NCI-H2107 treated with DMSO at 0.1 percent for 48 hours (cell line): ENCODE results near the gene IFT57.

Experiments
- DNase-seq: peaks from one replicate; lab custom pipeline; 2025; ENCODE audit not compliant: unreplicated experiment; lab: John Stamatoyannopoulos, UW

The IFT57 gene

GRCh38 chr3:108219336-108219735, 2.9 kb downstream of the IFT57 start:
- no peak for DNase-seq

DNA sequence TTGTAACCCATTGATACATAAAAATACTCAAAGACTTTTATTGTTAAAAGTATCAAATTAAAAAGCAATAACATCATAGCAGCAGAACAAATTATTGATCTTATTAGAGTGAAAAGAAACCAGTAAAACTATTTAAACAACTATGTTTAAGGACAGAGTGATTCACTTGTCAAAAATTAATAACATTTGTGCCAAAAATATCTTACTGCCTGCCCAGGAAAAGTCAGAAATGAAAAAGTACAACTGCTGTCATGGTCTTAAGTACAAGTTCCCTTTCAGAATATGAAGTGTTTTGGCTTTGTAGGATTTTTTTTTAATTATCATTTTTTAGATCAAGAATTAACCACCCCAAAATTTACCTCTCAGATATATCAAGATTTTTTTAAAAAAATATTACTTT, 3.4 kb downstream of the IFT57 start:
- DNase-seq = no peak

GRCh38 chr3:108215871-108216270, 6.4 kb downstream of the IFT57 start:
- DNase-seq = no peak

GRCh38 chr3:108209579-108209978, 12.6 kb downstream of the IFT57 start:
- no peak for DNase-seq

DNA sequence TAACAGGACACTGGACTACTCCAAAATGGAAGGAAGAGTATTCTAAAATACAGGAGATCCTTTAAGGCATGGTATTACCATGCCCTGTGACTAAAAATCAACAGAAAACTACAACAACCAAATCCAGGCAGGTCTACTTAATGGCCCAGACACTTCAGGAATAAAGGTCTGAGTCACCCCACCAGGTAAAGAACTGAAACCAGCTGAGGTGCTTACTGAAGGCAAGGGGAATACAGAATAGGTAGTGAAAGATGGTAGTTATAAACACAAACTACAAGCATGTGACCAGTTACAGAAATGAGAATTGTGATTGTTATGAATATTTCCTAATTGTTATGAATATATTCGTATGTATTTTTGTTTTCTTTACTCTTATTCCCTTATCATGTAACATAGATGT, 13.4 kb downstream of the IFT57 start:
- DNase-seq = no peak

- DNase-seq = no peak
Measured at GRCh38 chr3:108202834-108203233, 19.4 kb downstream of the IFT57 start.

- DNase-seq = no peak
Measured at GRCh38 chr3:108202080-108202479, 20.1 kb downstream of the IFT57 start.

DNA sequence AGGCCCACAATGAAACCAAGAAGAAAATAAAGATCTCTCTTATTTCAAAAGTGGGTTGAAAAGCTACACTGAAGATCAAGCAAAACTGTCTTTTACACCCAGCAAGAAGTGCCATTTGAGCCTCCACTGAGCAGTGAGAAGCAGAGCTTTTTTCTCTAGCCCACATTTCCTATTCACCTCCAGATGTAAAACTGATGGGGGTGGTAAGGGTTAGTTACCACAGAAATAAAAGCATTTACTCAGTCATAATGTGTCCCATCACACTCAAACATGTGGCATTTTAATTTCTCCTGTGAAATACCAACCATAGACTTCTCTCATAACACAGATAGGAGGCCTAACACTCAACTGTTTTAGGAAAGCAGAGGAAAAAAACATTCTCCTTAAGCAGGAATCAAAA, 21.0 kb downstream of the IFT57 start:
- no peak for DNase-seq

- no peak for DNase-seq
Measured at GRCh38 chr3:108200578-108200977, 21.6 kb downstream of the IFT57 start.

DNA sequence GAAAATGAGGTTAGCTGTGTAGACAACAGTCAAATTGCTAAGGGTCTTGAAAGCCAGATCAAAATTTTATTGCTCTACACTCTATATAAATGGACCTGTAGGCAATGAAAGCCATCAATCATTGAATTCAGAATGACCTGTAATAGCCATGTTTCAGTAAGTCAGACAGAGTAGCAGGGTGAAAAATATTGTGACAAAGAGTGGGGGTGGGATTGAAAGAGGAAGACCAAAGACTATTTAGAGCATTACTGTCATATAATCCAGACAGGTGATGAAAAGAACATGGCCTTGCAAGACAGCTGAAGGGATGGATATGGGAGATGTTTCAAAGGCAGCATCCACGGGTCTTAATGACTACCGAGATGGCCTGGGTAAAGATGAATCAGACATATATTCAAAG, 22.2 kb downstream of the IFT57 start:
- no peak for DNase-seq

GRCh38 chr3:108191394-108191793, 30.8 kb downstream of the IFT57 start:
- DNase-seq = no peak

GRCh38 chr3:108190346-108190745, 31.9 kb downstream of the IFT57 start:
- no peak for DNase-seq

DNA sequence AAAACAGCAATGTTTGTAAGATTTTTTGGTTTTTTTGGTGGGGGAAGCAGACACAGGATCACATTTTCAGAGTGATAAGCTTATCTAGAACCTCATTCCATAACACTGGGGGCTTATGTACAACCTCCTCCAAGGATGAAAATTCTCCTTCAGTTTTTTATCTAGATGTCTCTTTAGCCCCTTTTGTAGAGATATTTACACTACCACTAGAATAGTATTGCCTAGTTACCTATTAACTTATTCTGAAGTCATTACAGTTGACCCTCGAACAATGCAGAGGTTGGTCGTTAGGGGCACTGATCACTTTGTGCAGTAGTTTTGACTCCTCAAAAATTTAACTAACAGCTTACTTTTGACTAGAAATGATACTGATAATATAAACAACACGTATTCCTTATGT, 32.8 kb downstream of the IFT57 start:
- DNase-seq = no peak

DNA sequence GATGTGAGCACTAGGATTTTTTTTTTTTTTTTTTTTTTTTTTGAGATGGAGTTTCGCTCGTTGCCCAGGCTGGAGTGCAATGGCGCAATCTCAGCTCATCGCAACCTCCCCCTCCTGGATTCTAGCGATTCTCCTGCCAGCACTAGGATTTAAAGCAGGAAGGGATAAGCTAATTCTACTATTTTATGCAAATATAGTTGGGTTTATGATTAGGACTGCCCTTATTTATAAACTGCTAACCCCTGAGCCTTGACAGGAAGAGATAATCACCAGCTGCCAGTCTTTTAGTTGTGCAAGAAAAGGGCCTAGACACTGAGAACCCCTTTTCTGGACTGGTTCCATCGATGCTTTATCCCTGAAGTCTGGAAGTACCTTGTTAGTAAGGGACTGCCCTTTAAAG, 36.7 kb downstream of the IFT57 start:
- DNase-seq = no peak

- DNase-seq = no peak
Measured at GRCh38 chr3:108184824-108185223, 37.4 kb downstream of the IFT57 start.

DNA sequence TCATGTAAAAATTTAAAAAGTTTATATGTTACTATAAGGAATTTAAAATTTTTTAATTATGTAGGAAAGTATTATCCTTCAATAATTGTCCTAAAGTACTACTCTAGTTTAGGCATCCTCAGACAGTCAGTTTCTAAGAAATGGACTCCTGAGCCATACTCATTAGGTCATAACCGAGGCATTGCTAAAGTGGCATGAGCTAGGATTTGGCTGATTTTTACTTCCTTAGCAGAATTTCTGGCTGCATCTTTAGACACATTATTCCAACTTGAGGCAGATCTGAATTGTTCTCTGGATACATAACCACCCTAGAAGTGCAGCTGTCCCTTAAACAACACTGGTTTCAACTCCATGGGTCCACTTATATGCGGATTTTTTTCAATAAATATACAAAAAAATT, 38.3 kb downstream of the IFT57 start:
- no peak for DNase-seq

DNA sequence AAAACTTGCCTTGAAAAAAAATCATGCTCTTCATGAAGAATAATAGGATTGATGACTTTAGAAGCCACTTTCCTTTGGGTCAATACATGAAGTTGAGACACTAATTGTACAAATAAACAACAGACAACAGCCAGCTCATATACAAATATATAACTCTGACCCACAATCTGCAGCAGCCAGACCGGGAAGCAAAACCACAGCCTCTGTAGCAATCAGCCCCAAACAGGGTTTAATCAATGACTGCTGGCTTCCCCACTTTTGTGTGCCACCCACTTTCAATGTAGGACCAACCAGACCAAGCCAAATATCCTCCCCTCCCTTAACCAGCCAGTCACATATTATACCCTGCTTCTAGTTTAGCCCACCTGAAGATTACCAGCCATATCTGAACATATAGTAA, 39.0 kb downstream of the IFT57 start:
- DNase-seq = peak; percentile 26

DNA sequence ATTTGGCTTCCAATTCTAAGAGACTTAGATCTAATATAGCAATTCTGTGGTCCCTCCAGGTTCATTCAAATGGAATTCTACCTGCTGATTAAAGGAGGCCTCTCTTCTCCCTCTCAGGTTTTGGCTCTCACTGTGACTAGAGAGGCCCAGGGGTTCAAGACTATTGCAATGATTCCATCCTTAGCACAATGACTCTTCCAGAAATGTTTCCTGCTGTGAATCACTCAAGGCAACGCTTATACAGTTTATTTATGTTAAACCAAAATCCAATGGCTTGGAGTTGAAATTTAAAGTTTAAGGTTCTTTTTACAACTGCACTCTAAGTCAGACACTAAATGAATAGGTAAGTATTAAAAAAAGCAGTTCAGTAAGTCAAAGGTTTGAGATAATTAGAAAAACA, 39.9 kb downstream of the IFT57 start:
- peak; percentile 41 for DNase-seq

GRCh38 chr3:108181172-108181571, 41.1 kb downstream of the IFT57 start:
- peak; percentile 89 for DNase-seq

GRCh38 chr3:108180194-108180593, 42.0 kb downstream of the IFT57 start:
- DNase-seq = peak; percentile 85

GRCh38 chr3:108178676-108179075, 43.5 kb downstream of the IFT57 start:
- DNase-seq = no peak

DNA sequence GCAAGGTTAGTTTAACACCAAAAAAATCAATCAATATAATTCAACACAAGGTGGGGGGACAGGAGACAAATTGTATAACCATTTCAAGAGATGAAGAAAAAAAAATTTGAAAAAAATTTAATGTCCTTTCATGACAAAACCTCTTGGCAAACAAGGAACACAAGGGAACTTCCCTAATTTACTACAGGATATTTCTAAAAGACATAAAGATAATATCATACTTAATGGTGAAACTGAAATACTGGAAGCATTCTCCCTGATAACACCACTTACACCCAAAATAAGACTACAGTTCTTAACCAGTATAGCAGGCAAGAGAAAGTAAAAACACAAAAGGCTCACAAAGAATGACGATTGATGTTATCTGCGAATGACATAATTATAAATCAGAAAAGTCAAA, 44.7 kb downstream of the IFT57 start:
- DNase-seq = no peak

DNA sequence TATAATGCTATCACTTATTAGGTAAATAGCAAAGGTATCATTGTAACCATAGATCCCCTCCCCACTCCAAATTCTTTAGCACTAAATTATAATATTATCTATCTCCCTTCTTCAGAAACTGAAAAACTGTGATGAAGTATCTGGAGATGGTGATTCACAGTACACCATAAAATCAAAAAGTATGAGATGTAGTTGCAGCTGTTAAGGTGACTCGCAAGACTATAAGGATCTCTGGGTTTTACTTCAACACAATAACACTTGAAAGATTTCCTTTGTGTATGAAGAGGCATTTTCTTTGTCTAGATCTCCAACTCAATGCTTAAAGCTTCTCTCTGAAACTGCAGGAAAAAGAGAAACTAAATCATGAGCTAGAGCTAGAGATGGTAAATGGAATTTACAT, 46.9 kb downstream of the IFT57 start:
- DNase-seq = peak; percentile 13

GRCh38 chr3:108171106-108171505, 51.1 kb downstream of the IFT57 start:
- DNase-seq = no peak
